K562 (cell line): ENCODE measurements around the gene CACNA1S. TPM values are rescaled to one million over a fixed set of nuclear protein-coding genes. Genes with fewer than 3 reads are reported as not detected.

Experiments used
- ARID2 ChIP-seq: fragments of 450-650 bp; IDR thresholded peaks from 2 replicates; pipeline ENCODE4 v1.6.1; 2017; ENCODE audit warnings: antibody characterized with exemption, mild to moderate bottlenecking
- ARNT ChIP-seq, 2 experiments: fragments of 450-650 bp; IDR thresholded peaks; 2 replicates each; pipeline ENCODE4 v1.6.1; 2016; ENCODE audit warnings: mild to moderate bottlenecking in 1 of 2
- ATF1 ChIP-seq, 2 experiments: fragments of 450-650 bp in 1 of 2; IDR thresholded peaks; 2 replicates each; pipeline ENCODE4 v1.6.1; 2016; ENCODE audit warnings: missing compliant biosample characterization in 1 of 2, missing genetic modification characterization in 1 of 2
- BHLHE40 ChIP-seq: IDR thresholded peaks from 2 replicates; pipeline ENCODE4 v1.6.1; 2011; ENCODE audit warnings: low read length, improper control_type of control experiment
- CC2D1A ChIP-seq: fragments of 450-650 bp; IDR thresholded peaks from 2 replicates; pipeline ENCODE4 v1.6.1; 2017; ENCODE audit warnings: mild to moderate bottlenecking
- CTBP1 ChIP-seq: fragments of 450-650 bp; IDR thresholded peaks from 2 replicates; pipeline ENCODE4 v1.6.1; 2016; ENCODE audit warnings: borderline replicate concordance
- HDAC1 ChIP-seq, 2 experiments: fragments of 450-650 bp; IDR thresholded peaks; 2 replicates each; pipeline ENCODE4 v1.6.1; 2016 to 2017; ENCODE audit warnings: inconsistent platforms in 1 of 2, mild to moderate bottlenecking in 1 of 2, moderate library complexity in 1 of 2
- L3MBTL2 ChIP-seq: fragments of 450-650 bp; IDR thresholded peaks from 2 replicates; pipeline ENCODE4 v1.6.1; 2016; ENCODE audit warnings: mild to moderate bottlenecking, moderate library complexity
- NRF1 ChIP-seq, 2 experiments: fragments of 450-650 bp; IDR thresholded peaks in 1 of 2; conservative IDR thresholded peaks in 1 of 2; 2 replicates each; pipeline ENCODE4 v1.6.1; 2014; ENCODE audit warnings: mild to moderate bottlenecking in 2 of 2
- RB1 ChIP-seq: fragments of 450-650 bp; IDR thresholded peaks from 2 replicates; pipeline ENCODE4 v1.6.1; 2017; ENCODE audit warnings: low read depth, mild to moderate bottlenecking
- RCOR1 ChIP-seq, 2 experiments: IDR thresholded peaks; 2 replicates each; pipeline ENCODE4 v1.6.1; 2012; ENCODE audit warnings: low read depth in 2 of 2, low read length in 2 of 2, borderline replicate concordance in 1 of 2, improper control_type of control experiment in 1 of 2
- REST ChIP-seq, 2 experiments: fragments of 450-650 bp; formaldehyde crosslinking in 1 of 2; IDR thresholded peaks; 2 replicates each; pipeline versions ENCODE4 v1.4.0 to v1.6.1; 2014 to 2020; ENCODE audit warnings: mild to moderate bottlenecking in 2 of 2, borderline replicate concordance in 1 of 2, low read depth in 1 of 2
- SMC3 ChIP-seq: conservative IDR thresholded peaks from 2 replicates; pipeline ENCODE4 v1.6.1; 2011; ENCODE audit warnings: low read depth, low read length, improper control_type of control experiment; ENCODE audit not compliant: insufficient read depth
- TARDBP ChIP-seq: fragments of 450-650 bp; IDR thresholded peaks from 2 replicates; pipeline ENCODE4 v1.6.1; 2016
- TFAP4 ChIP-seq: sonication (generic); formaldehyde crosslinking; IDR thresholded peaks from 2 replicates; pipeline ENCODE4 v1.8.0; 2022; ENCODE audit warnings: missing genetic modification reagents, mild to moderate bottlenecking, moderate library complexity, borderline replicate concordance
- YY1 ChIP-seq, 3 experiments: IDR thresholded peaks; 2 replicates each; pipeline ENCODE4 v1.6.1; 2011; ENCODE audit warnings: low read length in 2 of 3, mild to moderate bottlenecking in 2 of 3, moderate library complexity in 2 of 3, borderline replicate concordance in 1 of 3, control low read depth in 1 of 3, low read depth in 1 of 3; ENCODE audit not compliant: insufficient read depth in 3 of 3, insufficient replicate concordance in 2 of 3, control insufficient read depth in 1 of 3, insufficient read length in 1 of 3; ENCODE audit errors: extremely low read depth in 1 of 3
- polyA plus RNA-seq, 8 experiments: library from polyadenylated mRNA; depleted of rRNA in 4 of 8; stranded (reverse) in 5 of 8; unstranded in 3 of 8; fragments of >200 nt; fragmentation: Nextera tagmentation in 2 of 8; fragmentation: Illumina TruSeq in 1 of 8; extraction: Ambion mirVana in 2 of 8; extraction: Trizol in 1 of 8; gene quantifications; 2 replicates each; pipeline versions ENCODE4 v1.2.1 to v1.2.3, GENCODE V29; 2011 to 2014; ENCODE audit warnings: inconsistent platforms in 1 of 8, missing spikeins in 1 of 8
- total RNA-seq, 7 experiments: library from RNA; depleted of rRNA in 6 of 7; stranded (reverse); fragments of >200 nt in 6 of 7; fragmentation: Illumina TruSeq in 2 of 7; extraction: Trizol in 2 of 7; gene quantifications; 2 replicates each; pipeline versions ENCODE4 v1.2.1 to v1.2.3, GENCODE V29; 2011 to 2021; ENCODE audit warnings: low replicate concordance in 1 of 7

CACNA1S gene
- total and polyA plus RNA-seq, 9 of the 15 experiments (the other 6 are each of a cell fraction or from before 2014, with no cell fraction given) = not detected

GRCh38 chr1:201114245-201115131, 2.3 kb upstream of the CACNA1S start (continued):
- TF ChIP-seq REST (IDR thresholded peaks at IDR 0.05; ENCODE audit: borderline replicate concordance) = peak; percentile 86
- TF ChIP-seq REST (CRISPR knock-in tag; IDR thresholded peaks at IDR 0.05; ENCODE audit: low read depth) = no peak
- TF ChIP-seq ARID2 = peak; percentile 62; the same call in 1 of the 2 replicates
- 0 out of 2 replicates have a peak, but pooled peaks have one; percentile 34 for TF ChIP-seq TARDBP
- 0 out of 2 replicates have a peak, but pooled peaks have one; percentile 26 for TF ChIP-seq RB1
- TF ChIP-seq ATF1 (CRISPR knock-in tag; IDR thresholded peaks at IDR 0.05) = no peak
- peak; percentile 18; the same call in 1 of the 2 replicates for TF ChIP-seq ATF1 (tag; IDR thresholded peaks at IDR 0.05)
- TF ChIP-seq YY1 (IDR thresholded peaks at IDR 0.05; ENCODE audit: borderline replicate concordance in 1 of 3, control insufficient read depth in 1 of 3, extremely low read depth in 1 of 3, insufficient read depth in 3 of 3, insufficient read length in 1 of 3, insufficient replicate concordance in 2 of 3, low read depth in 1 of 3, low read length in 2 of 3) = peak in 1 of 3 experiments; percentile 17
- TF ChIP-seq RCOR1 (IDR thresholded peaks at IDR 0.05; ENCODE audit: borderline replicate concordance in 1 of 2, low read depth in 2 of 2, low read length in 2 of 2) = peak in 1 of 2 experiments; percentile 96; a peak in 2 of 4 replicates
- 0 out of 4 replicates have a peak, but pooled peaks of 1 of the 2 experiments have one; percentile 14 for TF ChIP-seq HDAC1 (IDR thresholded peaks at IDR 0.05)
- TF ChIP-seq TFAP4 (CRISPR knock-in tag) = peak; percentile 32; the same call in 1 of the 2 replicates
- TF ChIP-seq CTBP1 = peak; percentile 64
- TF ChIP-seq SMC3 = peak; percentile 93
- TF ChIP-seq CC2D1A = peak; percentile 52; the same call in 1 of the 2 replicates
- TF ChIP-seq BHLHE40 = peak; percentile 70
- TF ChIP-seq ARNT (IDR thresholded peaks at IDR 0.05) = no peak
- 0 out of 4 replicates have a peak, but pooled peaks have one; percentile 13 to 35 for TF ChIP-seq NRF1 (conservative IDR thresholded peaks at IDR 0.05 in 1 of 2, IDR thresholded peaks at IDR 0.05 in 1 of 2)
- peak; percentile 30; the same call in 1 of the 2 replicates for TF ChIP-seq L3MBTL2
